Subcutaneous adipose tissue (tissue), 4 donors: Measurements from ENCODE around the gene FARP1. TPM values are rescaled to one million over a fixed set of nuclear protein-coding genes. Genes with fewer than 3 reads are reported as not detected.

Source experiments
- total RNA-seq, 4 donors: library from RNA; depleted of rRNA; stranded (reverse); fragments of >200 nt; gene quantifications; one replicate each; pipeline ENCODE4 v1.1.0, GENCODE V29; 2016
- TF ChIP-seq, protein P1 (sequence below): fragments of 450-650 bp; IDR thresholded peaks from one replicate; pipeline ENCODE4 v1.5.1; 2016; ENCODE audit warnings: low read depth, mild to moderate bottlenecking, control low read depth, antibody characterized with exemption, moderate library complexity

FARP1 gene
- total RNA-seq, 4 donors from 2014 or later = 24.9 to 39.9 (median 28.8) TPM

DNA sequence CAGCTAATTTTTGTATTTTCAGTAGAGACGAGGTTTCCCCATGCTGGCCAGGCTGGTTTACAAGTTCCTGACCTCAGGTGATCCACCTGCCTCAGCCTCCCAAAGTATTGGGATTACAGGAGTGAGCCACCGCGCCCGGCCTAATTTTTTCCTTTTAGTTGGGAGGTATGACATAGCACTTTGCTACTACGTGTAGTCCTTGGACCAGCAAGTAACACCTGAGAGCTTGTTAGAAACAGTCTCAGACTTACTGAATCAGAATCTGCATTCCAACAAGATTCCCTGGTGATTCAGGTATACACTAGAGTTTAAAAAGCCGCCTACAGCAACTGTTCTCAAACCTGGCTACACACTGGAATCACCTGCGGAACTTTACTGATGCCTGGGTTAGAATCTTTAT is 1.8 kb upstream of the FARP1 start:
- TF ChIP-seq, protein P1, sequence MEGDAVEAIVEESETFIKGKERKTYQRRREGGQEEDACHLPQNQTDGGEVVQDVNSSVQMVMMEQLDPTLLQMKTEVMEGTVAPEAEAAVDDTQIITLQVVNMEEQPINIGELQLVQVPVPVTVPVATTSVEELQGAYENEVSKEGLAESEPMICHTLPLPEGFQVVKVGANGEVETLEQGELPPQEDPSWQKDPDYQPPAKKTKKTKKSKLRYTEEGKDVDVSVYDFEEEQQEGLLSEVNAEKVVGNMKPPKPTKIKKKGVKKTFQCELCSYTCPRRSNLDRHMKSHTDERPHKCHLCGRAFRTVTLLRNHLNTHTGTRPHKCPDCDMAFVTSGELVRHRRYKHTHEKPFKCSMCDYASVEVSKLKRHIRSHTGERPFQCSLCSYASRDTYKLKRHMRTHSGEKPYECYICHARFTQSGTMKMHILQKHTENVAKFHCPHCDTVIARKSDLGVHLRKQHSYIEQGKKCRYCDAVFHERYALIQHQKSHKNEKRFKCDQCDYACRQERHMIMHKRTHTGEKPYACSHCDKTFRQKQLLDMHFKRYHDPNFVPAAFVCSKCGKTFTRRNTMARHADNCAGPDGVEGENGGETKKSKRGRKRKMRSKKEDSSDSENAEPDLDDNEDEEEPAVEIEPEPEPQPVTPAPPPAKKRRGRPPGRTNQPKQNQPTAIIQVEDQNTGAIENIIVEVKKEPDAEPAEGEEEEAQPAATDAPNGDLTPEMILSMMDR = no peak

DNA sequence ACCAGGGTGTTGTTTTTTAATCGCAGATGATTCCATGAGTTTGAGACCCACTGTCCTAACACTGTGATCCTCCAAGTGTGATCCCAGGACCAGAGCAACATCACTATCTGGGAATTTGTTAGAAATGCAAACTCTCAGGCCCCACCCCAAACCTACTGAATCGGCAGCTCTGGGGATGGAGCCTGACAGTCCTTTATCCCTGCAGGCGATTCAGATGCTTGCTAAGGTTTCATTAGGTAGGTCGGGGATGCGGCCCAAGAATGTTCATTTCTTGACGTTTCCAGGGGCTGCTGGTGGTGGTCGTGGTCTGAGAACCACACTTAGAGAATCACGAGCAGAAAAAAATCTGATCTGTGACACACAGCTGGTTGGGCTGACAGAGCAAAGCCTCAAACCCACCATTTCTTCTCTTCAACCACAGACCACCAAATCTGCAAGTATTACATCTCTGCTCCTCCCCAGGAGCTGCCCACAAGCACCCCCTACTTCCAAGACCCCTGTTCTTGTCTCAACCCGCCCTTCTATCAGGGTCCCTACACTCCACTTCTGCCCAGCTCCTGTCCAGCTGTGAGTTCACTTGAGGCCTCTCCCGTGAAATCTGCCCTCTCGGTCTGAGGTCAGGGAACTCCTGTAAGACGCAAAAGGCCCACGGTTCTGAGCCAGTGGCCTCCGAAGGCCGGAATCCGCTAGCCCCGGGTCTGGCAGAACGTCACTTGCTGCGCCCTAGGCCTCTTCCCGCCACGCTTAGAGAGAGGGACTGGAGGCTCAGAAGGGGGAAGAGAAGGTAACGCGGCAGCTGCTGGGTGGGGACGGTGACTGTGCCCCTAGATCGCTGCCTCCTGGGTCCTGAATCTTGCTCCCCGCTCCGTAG is 1.1 kb upstream of the FARP1 start:
- TF ChIP-seq, protein P1 = no peak

DNA sequence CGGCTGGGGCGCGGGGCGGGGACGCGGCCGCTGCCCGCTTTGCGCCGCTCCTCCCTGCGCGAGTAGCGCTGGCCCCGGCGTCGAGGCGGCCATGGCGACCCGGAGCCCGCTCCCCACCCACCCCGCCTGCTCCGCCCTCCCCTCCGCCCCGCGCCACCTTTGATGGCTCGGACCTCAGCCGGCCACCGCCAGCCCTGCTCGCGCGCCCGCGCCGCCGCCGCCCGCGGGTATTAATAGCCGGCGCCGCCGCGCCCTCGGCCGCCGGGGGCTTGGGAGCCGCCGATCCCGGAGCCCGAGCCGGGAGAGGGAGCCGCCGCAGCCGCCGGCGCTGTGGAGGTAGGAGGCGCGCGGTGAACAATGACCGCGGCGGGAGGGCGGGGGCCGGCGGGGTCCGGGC is 261 bp downstream of the FARP1 start:
- TF ChIP-seq, protein P1 = no peak

DNA sequence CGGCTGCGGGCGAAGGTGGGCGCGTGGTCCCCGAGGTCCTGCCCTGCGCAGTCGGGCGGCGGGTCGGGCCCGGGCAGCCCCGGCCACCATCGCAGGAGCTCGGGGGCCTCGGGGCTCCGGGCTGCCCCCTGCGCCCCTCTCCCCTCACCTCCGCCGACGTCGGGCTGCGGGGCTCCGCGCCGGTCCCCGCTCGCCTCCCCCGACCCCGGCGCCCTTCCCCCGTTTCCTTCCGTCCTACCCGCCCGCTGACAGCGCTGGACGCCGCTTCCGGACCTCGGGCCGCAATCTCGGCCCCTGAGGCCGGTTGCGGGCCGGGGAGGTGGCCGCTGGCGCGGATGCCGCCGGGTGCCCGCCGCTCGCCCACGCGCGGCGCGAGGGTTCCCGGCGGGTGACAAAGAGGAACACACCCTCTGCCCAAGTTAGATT is 720 bp downstream of the FARP1 start:
- TF ChIP-seq, protein P1 = no peak

DNA sequence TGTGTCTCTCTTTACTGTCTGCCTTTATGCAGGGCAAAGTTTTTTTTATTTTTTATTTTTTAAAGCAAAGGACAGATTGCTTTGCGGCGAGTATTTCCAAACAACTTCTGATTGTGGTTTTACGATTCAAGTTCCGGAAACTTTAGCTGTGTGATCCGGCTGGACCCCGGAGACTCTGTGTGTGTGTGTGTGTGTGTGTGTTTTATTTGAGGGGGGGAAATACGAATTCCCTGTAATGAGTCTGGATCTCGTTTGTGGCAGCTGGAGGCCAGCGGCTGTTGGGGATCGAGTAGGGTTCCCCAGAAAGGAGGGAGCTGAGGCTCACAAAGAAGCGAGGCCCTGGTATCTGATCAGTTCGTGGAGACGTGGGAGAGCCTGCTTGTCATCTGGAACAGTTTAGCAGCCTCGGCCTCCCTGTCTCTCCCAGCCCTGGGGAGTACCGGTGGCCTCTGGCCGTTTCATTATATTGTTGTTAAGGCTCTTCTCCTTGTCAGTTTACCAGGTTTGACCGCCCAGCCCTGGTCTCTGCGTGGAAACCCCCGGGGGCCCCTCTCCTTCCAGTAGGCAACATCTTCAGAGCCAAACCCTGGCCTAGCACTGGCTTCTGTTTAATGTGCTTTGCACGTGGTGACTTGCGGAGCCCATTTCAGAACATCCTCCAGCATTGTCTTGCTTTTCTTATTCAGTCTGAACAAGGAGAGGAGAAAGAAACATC is 1.3 kb downstream of the FARP1 start:
- TF ChIP-seq, protein P1 = no peak

DNA sequence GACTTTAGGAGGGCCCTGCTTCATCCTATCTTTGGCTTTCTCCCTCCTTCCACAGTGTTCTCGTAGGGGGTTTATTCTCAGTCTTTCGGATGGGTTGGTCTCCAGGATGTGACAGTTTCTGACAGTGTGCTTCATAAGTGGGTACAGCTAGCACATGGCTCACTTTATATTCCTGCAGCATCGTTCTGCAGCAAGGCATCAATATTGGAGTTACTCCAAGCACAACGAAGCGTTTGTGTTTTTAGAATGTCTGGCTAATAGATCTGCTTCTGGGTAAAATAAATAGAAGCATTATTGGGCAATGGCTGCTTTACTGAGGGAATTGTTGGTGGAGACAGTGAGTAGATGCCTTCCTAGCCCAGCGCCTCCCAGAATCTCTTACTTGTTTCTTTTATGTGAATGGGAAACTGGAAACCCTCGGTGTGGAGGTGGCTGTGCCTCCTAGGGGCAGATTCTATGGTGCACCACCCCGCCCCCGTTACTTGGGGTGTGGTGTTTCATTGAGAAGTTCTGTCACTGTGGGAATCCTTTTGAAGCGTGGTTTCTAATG is 2.0 kb downstream of the FARP1 start:
- TF ChIP-seq, protein P1 = no peak

DNA sequence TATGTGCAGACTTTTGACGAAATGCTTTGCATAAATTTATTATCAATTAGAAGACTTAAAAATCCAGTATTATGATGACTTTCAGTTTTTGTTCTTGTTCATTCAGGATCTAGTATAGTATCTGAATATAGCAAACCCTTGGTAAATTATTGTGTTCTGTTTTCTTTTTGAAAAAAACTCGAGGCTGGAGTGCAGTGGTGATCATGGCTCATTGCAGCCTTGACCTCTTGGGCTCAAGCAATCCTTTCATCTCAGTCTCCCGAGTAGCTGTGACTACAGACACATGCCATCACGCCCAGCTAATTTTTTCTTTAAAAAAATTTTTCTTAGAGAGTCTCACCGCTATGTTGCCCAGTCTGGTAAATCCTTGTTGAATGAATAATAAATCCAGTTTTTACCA is 4.6 kb downstream of the FARP1 start:
- TF ChIP-seq, protein P1 = no peak
